Pancreas (tissue), 10 donors: ENCODE data around the gene SDC1. TPM values are rescaled to one million over a fixed set of nuclear protein-coding genes. Genes with fewer than 3 reads are reported as not detected.

ENCODE experiments used
- ATAC-seq, 4 donors: fragments of 200-7000 bp; cut with Tn5 transposase; one replicate each; pipeline versions ENCODE4 v1.8.0 to v1.9.1; 2020; ENCODE audit warnings: mild to moderate bottlenecking in 4 of 4, moderate library complexity in 4 of 4
- DNase-seq, 6 donors: peaks; one replicate each; pipeline ENCODE4 v3.0.0-alpha.2; 2020
- FAIRE-seq: peaks from 2 replicates; lab custom pipeline; 2012; peaks lifted over from hg19 to GRCh38; lab: Jason Lieb, UNC
- H3K27ac ChIP-seq, 4 donors: fragments of 200-600 bp; sonication (generic); 1 replicate in 3 of 4; 2 replicates in 1 of 4; pipeline versions ENCODE4 v1.5.0 to v1.8.0; 2020
- H3K27me3 ChIP-seq, 4 donors: fragments of 200-600 bp; one replicate each; pipeline ENCODE4 v1.8.0; 2021
- H3K36me3 ChIP-seq, 3 donors: fragments of 200-600 bp; sonication (generic) in 1 of 3; one replicate each; pipeline versions ENCODE4 v1.5.0 to v1.8.0; 2020 to 2021
- H3K4me1 ChIP-seq, 3 donors: fragments of 200-600 bp; one replicate each; pipeline ENCODE4 v1.8.0; 2021
- H3K4me3 ChIP-seq, 4 donors: fragments of 200-600 bp; sonication (generic) in 2 of 4; one replicate each; pipeline versions ENCODE4 v1.5.0 to v1.8.0; 2020 to 2021
- H3K9me3 ChIP-seq, 4 donors: fragments of 200-600 bp; one replicate each; pipeline ENCODE4 v1.8.0; 2021
- WGBS, 2 donors: extraction: QIAGEN DNeasy Blood & Tissue Kit; methylation state at CpG; one replicate each; pipeline ENCODE4 v1.1.7; 2013; 5-methylcytosine and 5-hydroxymethylcytosine counted together
- intact Hi-C, 3 donors: fragments of 100-400 bp; cut with DNase I; formaldehyde crosslinking; loops; one replicate each; pipeline versions ENCODE4 v1.11.1 to v1.14.2; 2022
- polyA plus RNA-seq, 2 donors: library from polyadenylated mRNA; stranded (reverse); fragments of 200-250 nt; gene quantifications; one replicate each; pipeline ENCODE4 v1.2.3, GENCODE V29; 2013
- total RNA-seq, 6 donors: library from RNA; stranded (reverse); fragmentation: NEBNext Ultra II Directional in 4 of 6; extraction: Animal tissue kit (Norgen Biotek cat#: 25700) in 4 of 6; gene quantifications; one replicate each; pipeline versions ENCODE4 v1.2.1 to v1.2.4, GENCODE V29; 2021 to 2023
- TF ChIP-seq, protein P1 (sequence below), 4 donors: fragments of 200-600 bp; sonication (generic) in 3 of 4; IDR thresholded peaks; one replicate each; pipeline versions ENCODE4 v1.5.0 to v1.8.0; 2021; ENCODE audit warnings: antibody characterized with exemption in 4 of 4
- donor health status: healthy with polysubstance abuse.
- donor health status: DM: no; HTN: no; CAD: no; lungs with moderate emphysema.
- donor health status: DM: no; HTN: no; CAD: no.
- donor health status: control.
- donor health status: control.
- donor health status: Bipolar disorder and iron deficiency.
- donor health status: DM: yes; HTN: yes; CAD: no.
- donor health status: DM: no; HTN: no; CAD: no.
- donor health status: DM: no; HTN: no; CAD: no.
- donor health status: DM: yes; HTN: yes; CAD: no.

SDC1 gene
- total and polyA plus RNA-seq, 8 donors = 4.8 to 27.2 (median 19.9) TPM

DNA sequence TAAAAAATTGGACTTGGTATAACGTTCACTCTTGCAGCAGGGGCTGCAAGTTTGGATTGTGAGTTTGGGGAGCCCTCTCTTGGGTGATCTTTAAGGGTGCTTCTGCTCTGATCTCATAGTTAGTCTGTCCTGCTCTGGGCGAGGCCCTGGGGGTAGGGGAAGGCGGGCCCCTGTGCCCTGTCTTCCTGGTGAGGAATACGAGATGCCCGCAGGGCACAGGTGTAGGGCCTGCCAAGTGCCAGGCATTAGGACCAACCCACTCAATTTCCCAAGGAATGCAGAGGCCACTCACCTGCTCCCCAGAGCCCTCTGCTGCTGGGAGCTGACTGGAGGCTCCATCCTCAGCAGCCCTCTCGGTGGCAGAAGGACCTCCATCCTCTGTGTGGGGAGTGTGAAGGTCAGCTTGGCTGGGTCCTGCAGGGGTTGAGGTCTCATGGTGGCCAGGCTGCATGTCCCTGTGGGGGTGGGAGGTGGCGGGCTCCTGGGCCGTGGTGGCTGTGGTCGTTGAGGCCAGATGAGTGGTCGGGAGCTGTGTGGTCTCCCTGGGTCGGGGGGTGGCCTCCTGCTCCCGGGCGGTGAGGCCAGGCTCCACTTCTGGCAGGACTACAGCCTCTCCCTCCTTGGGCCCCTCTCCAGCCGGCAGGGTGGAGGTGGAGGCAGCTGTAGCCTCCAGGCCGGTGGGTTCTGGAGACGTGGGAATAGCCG lies 21.3 kb downstream of the SDC1 start:
- no peak overlapping the region for H3K4me3 ChIP-seq
- no peak for FAIRE-seq
- TF ChIP-seq, protein P1, sequence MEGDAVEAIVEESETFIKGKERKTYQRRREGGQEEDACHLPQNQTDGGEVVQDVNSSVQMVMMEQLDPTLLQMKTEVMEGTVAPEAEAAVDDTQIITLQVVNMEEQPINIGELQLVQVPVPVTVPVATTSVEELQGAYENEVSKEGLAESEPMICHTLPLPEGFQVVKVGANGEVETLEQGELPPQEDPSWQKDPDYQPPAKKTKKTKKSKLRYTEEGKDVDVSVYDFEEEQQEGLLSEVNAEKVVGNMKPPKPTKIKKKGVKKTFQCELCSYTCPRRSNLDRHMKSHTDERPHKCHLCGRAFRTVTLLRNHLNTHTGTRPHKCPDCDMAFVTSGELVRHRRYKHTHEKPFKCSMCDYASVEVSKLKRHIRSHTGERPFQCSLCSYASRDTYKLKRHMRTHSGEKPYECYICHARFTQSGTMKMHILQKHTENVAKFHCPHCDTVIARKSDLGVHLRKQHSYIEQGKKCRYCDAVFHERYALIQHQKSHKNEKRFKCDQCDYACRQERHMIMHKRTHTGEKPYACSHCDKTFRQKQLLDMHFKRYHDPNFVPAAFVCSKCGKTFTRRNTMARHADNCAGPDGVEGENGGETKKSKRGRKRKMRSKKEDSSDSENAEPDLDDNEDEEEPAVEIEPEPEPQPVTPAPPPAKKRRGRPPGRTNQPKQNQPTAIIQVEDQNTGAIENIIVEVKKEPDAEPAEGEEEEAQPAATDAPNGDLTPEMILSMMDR (IDR thresholded peaks at IDR 0.05) = no peak
- peaks cover 0 to 6% (median 4%) of the 10 kb centered on the region in 3 donors for H3K4me1 ChIP-seq
- peaks cover 0 to 8% (median 0%) of the 10 kb centered on the region in 3 donors for H3K36me3 ChIP-seq
- H3K27me3 ChIP-seq = no peaks in the 10 kb centered on the region
- DNase-seq = peak in 1 of 6 donors; percentile 56
- intact Hi-C loops = no loop called here
- WGBS, 2 donors = 90 to 94% methylated on average over 16 to 17 of the region's 17 CpGs
- H3K27ac ChIP-seq = no peak overlapping the region
- H3K9me3 ChIP-seq = no peaks in the 10 kb centered on the region
- ATAC-seq = no peak

- Histone ChIP-seq H3K27me3 (no peaks in the 10 kb centered on the region), H3K27ac (no peak overlapping the region), H3K4me1 (peaks cover 0 to 2% (median 2%) of the 10 kb centered on the region in 3 donors), H3K4me3 (no peak overlapping the region), H3K36me3 (peaks cover 0 to 8% (median 0%) of the 10 kb centered on the region in 3 donors), H3K9me3 (no peaks in the 10 kb centered on the region)
- TF ChIP-seq, protein P1 (IDR thresholded peaks at IDR 0.05) = no peak
- 92 to 97% methylated on average over 10 of the region's 10 CpGs for WGBS, 2 donors
- intact Hi-C loops = no loop called here
- FAIRE-seq (no peak), ATAC-seq (no peak), DNase-seq (peak in 1 of 6 donors; percentile 27)
Observed at GRCh38 chr2:20203072-20203471, 21.9 kb downstream of the SDC1 start.

- WGBS, 2 donors = 92 to 94% methylated on average over 17 of the region's 17 CpGs
- H3K4me1 ChIP-seq = peaks cover 0 to 5% (median 0%) of the 10 kb centered on the region in 3 donors
- TF ChIP-seq, protein P1 (IDR thresholded peaks at IDR 0.05) = no peak
- intact Hi-C loops = no loop called here
- no peaks in the 10 kb centered on the region for H3K27me3 ChIP-seq
- H3K4me3 ChIP-seq = no peak overlapping the region
- H3K9me3 ChIP-seq = no peaks in the 10 kb centered on the region
- peaks cover 0 to 8% (median 0%) of the 10 kb centered on the region in 3 donors for H3K36me3 ChIP-seq
- FAIRE-seq = no peak
- no peak overlapping the region for H3K27ac ChIP-seq
- no peak for ATAC-seq
- peak in 1 of 6 donors; percentile 41 for DNase-seq
Observed at GRCh38 chr2:20201671-20202070, 23.3 kb downstream of the SDC1 start.

- no peak overlapping the region for H3K4me3 ChIP-seq
- FAIRE-seq = no peak
- H3K27me3 ChIP-seq = no peaks in the 10 kb centered on the region
- peak in 1 of 6 donors; percentile 65 for DNase-seq
- peaks cover 0 to 6% (median 3%) of the 10 kb centered on the region in 3 donors for H3K4me1 ChIP-seq
- intact Hi-C loops = no loop called here
- ATAC-seq = no peak
- 92 to 94% methylated on average over 26 of the region's 26 CpGs for WGBS, 2 donors
- peaks cover 0 to 8% (median 0%) of the 10 kb centered on the region in 3 donors for H3K36me3 ChIP-seq
- H3K9me3 ChIP-seq = no peaks in the 10 kb centered on the region
- TF ChIP-seq, protein P1 (IDR thresholded peaks at IDR 0.05) = no peak
- H3K27ac ChIP-seq = no peak overlapping the region
Observed at GRCh38 chr2:20200697-20201555, 24.0 kb downstream of the SDC1 start.
